HG02884 (cell line): ENCODE results near the gene ARID3A.
A peak's percentile ranks its signal among the peaks of the same experiment; 100 is the strongest.
"Not testable (repeated sequence)": the region's sequence is repeated elsewhere in the genome, so short reads cannot be mapped to it uniquely, and the experiment has no call there.

Experiments
- ATAC-seq: cut with Tn5 transposase; IDR thresholded peaks from one replicate; pipeline ENCODE4 v1.9.1; 2021; ENCODE audit warnings: mild to moderate bottlenecking, moderate library complexity; ENCODE audit not compliant: unreplicated experiment

Gene ARID3A

GRCh38 chr19:944171-944567, 18.3 kb downstream of the ARID3A start:
- ATAC-seq: no peak

DNA sequence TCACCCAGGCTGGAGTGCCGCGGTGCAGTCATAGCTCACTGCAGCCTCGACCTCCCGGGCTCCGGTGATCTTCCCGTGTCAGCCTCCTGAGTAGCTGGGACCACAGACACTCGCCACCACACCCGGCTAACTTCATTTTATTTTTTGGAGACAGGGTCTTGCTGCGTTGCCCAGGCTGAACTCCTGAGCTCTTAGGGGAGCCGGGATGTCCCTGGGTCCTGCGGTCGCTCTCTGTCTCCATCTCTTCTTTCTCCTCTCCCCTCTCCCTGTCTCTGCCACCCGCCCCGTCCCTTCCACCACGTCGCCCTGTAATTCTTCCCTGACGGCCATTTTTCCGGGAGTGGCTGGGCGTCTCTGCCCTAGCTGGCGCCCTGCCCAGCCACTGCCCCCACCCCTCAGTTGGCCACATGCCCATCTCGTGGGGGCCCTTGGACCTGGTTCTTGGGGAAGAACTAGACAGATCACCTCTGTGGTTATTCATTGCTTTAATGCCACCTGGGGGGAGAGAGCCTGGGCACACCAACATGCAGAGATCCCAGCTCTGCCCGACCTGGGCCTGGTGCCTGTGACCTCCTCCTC, 18.9 kb downstream of the ARID3A start:
- no peak for ATAC-seq

GRCh38 chr19:945401-946252, 19.8 kb downstream of the ARID3A start:
- no peak for ATAC-seq

GRCh38 chr19:947090-947706, 21.4 kb downstream of the ARID3A start:
- ATAC-seq: no peak

DNA sequence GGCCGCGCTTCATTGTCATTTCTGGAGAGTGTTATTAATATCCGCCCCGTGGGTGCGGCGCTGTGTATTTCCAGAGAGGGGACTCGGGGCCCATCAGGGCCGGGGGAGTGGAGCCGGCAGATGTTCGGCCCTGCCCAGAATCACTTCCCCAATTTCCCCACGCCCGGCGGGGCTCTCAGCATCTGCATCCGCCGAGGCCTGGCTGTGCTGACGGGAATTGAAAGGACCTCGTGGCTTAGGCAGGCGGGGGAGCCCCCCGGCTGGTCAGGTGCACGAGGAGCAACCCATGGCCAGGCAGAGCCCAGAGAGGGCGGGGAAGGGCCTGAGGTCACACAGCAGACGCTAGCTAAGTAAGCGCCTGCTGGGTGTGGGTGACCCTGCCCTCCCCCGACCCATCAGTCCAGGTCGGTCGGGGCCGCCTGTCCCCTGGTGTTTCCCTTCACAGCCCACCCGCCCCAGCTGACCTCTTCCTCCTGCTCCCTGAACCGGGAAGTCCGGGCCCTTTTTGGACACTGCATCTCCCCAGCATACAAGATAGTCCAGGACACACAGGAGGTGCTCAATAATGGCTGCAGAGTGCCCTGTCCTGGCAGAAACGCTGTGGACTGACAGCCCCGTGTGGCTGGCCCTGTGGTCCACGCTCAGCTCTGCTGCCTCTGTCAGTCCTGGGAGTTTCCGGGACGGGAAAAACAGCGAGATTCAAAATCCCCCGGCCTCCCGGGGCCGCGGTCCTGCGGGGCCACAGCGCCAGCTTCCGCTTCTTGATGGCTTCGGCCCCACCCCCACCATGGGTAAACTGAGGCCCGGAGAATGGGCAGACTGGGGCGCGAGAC, 22.1 kb downstream of the ARID3A start:
- ATAC-seq: peak; percentile 72

DNA sequence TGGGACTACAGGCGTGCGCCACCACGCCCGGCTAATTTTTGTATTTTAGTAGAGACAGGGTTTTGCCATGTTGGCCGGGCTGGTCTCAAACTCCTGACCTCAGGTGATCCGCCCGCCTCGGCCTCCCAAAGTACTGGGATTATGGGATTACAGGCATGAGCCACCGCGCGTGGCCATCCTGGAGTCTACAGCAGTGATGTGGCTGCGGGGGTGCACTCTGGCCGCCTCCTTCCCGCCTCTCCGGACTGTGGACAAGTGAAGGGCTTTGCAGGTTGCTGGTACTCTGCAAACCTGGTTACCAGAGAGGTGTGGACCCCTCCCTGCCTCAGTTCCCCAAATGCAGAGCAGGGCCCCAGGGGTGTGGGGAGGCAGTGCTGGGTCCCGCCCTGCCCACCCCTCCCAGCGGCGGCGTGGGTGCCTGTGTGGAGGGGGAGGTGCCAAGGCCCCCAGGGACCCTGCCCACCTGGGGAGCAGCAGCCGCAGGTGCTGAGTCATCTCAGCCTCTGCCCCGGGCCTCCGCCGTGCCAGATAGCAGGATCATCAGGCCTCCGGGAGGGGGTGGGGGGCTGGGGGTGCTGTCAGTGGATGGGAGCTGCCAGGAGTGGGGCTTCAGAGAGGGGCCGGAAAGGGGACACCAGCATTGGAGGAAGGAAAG, 23.1 kb downstream of the ARID3A start:
- ATAC-seq: no peak

DNA sequence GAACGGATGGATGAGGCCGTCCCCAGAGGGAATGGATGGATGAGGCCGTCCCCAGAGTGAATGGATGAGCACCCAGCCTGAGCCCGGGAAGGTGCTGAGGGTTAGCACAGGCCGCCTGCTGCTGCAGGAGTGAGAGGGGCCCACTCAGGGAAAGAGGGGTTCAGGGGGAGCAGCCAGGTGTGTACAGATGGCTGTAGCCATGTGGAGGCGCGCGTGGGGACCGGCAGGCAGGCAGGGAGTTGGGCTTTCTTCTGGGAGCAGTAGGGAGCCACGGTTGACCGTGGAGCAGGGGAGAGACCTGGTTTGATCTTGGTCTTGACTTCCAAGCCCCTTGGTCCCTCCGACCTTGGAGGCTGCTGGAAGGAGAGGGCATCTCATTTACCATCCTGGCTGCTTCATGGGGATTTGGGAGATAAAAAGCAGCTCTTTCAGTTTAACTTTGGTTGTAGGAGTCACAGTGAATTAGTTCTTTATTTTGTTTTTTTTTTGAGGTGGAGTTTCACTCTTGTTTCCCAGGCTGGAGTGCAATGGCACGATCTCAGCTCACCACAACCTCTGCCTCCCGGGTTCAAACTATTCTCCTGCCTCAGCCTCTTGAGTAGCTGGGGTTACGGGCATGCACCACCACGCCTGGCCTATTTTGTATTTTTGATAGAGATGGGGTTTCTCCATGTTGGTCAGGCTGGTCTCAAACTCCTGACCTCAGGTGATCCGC, 24.7 kb downstream of the ARID3A start:
- no peak for ATAC-seq

GRCh38 chr19:952049-952679, 26.3 kb downstream of the ARID3A start:
- no peak for ATAC-seq

DNA sequence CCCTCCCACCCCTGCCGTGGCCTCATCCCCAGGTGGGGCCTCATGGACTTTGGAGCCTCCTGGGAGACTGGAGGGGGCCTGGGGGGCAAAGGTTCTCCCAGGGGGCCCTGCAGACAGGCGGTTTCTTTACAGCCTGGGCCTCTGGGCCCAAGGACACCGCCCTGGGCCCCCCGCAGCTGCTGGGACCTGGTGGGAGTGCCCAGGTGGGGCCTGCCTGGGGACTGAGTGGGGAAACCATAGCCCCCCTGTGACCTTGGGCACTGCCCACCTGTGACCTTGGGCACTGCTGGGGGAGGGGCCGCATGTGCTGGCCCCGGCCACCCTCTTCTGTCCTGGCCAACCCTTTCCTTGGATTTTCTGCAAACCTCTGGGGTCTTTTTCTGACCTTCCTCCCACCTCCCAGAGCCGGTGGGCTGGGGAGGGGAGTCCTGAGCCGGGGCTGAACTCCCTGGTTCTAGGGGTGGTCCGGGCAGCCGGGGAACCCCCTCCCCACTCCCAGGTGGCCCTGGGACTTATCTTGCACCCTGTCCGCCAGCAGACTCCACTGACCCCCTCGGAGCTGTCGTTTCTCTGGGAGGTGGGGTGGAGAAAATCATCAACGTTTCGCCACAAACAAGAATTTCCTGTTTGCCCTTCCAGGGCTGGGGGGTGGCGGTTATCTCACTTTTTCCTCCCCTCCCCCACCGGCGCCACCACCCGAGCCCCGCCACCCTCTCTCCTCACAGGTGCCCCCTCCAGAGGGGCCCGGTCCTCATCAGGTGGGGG, 27.0 kb downstream of the ARID3A start:
- no peak for ATAC-seq

GRCh38 chr19:953445-954271, 27.8 kb downstream of the ARID3A start:
- ATAC-seq: no peak

- no peak for ATAC-seq
Observed at GRCh38 chr19:954272-954671, 28.4 kb downstream of the ARID3A start.

DNA sequence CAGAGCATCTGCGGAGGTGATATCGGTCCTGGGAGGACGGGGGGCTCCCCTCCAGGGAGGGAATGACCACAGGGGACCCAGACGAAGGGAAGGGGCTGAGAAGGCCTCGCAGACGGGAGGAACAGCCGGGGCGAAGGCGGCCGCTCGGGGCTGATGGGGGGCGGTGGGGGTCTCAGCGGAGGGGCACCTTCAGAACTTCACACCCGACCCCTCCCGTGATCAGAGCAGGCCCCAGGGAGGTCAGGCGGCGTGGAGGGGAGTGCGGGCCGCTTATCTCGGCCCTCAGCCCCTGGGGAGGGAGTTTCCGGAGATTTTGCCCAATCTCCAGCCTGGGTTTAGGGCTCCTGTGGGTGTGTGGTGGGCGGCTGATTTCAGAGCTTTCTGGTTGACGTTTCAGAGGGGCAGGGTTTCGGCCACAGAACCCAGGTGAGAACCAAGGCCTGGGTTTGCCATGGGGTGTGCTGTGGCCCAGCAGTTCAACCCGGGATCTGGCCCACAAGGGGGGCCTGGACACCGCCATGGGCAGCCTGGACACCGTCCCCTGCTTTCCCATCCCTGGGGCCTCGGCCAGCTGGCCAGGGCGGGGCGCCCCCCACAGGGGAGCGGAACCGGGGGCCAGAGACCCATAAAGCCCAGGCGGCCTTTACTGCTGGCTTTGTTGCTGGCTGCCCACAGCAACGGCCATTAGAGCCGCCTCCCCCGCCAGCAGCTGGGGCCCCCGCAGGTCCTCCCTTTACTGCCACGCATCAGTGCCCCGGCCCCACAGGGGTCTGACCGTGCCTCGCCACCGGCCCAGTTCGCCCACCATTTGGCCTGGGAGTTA, 29.0 kb downstream of the ARID3A start:
- ATAC-seq: no peak

GRCh38 chr19:955803-956765, 30.2 kb downstream of the ARID3A start:
- ATAC-seq: no peak

- no peak for ATAC-seq
Observed at GRCh38 chr19:956766-957440, 31.1 kb downstream of the ARID3A start.

- not testable (repeated sequence) for ATAC-seq
Observed at GRCh38 chr19:957578-957977, 31.7 kb downstream of the ARID3A start.
